OCI-LY3 (cell line): ENCODE data around the gene LSR.

ENCODE experiments used
- H2AFZ ChIP-seq: fragments of 200-600, 300-600 bp; shearing (Covaris generic); 2 replicates; pipeline ENCODE4 v1.6.0; 2014; ENCODE audit warnings: antibody characterized with exemption, low read depth, low read length
- H3K27ac ChIP-seq: fragments of 200-600, 300-600 bp; sonication (generic); 2 replicates; pipeline ENCODE4 v1.5.1; 2014; ENCODE audit warnings: mild to moderate bottlenecking, low read length, moderate library complexity, mixed read lengths
- H3K27me3 ChIP-seq: fragments of 200-600, 300-600 bp; sonication (generic); 2 replicates; pipeline ENCODE4 v1.6.1; 2014; ENCODE audit warnings: low read depth, low read length, mixed read lengths
- H3K36me3 ChIP-seq: fragments of 200-600, 300-600 bp; sonication (generic); replicated peaks from 2 replicates; pipeline ENCODE3; 2014; ENCODE audit warnings: low read depth, low read length, mixed read lengths
- H3K4me1 ChIP-seq: fragments of 300-600, 200-600 bp; sonication (generic); 2 replicates; pipeline ENCODE4 v1.6.1; 2014; ENCODE audit warnings: low read length, mixed read lengths
- H3K4me2 ChIP-seq: fragments of 200-600, 300-600 bp; sonication (generic); 2 replicates; pipeline ENCODE4 v1.6.1; 2014; ENCODE audit warnings: low read length, mixed read lengths
- H3K4me3 ChIP-seq: fragments of 300-600, 200-600 bp; sonication (generic); 2 replicates; pipeline ENCODE4 v1.5.1; 2014; ENCODE audit warnings: antibody characterized with exemption, mild to moderate bottlenecking, low read length, moderate library complexity
- H3K79me2 ChIP-seq: fragments of 300-600, 200-600 bp; shearing (Covaris generic); 2 replicates; pipeline ENCODE4 v1.6.1; 2014; ENCODE audit warnings: mild to moderate bottlenecking, low read length, mixed read lengths
- H3K9ac ChIP-seq: fragments of 300-600, 200-600 bp; shearing (Covaris generic); 2 replicates; pipeline ENCODE4 v1.6.0; 2014; ENCODE audit warnings: mild to moderate bottlenecking, low read length, moderate library complexity
- H3K9me3 ChIP-seq: fragments of 200-600, 300-600 bp; shearing (Covaris generic); 2 replicates; pipeline ENCODE4 v1.6.1; 2014; ENCODE audit warnings: low read length, mixed read lengths; ENCODE audit not compliant: insufficient read depth
- H4K20me1 ChIP-seq: fragments of 200-600, 300-600 bp; sonication (generic); 2 replicates; pipeline ENCODE4 v1.6.1; 2016; ENCODE audit warnings: low read length, mixed read lengths; ENCODE audit not compliant: insufficient read depth
- EZH2phosphoT487 ChIP-seq: fragments of 200-600 bp; shearing (Covaris generic); IDR thresholded peaks from 2 replicates; pipeline ENCODE4 v1.6.1; 2018; ENCODE audit warnings: antibody characterized with exemption, mixed run types, low read depth
- TF ChIP-seq, protein P1 (sequence below): fragments of 200-600, 300-600 bp; sonication (generic); IDR thresholded peaks from 2 replicates; pipeline ENCODE4 v1.5.1; 2014; ENCODE audit warnings: antibody characterized with exemption, low read length, low read depth

The LSR gene

DNA sequence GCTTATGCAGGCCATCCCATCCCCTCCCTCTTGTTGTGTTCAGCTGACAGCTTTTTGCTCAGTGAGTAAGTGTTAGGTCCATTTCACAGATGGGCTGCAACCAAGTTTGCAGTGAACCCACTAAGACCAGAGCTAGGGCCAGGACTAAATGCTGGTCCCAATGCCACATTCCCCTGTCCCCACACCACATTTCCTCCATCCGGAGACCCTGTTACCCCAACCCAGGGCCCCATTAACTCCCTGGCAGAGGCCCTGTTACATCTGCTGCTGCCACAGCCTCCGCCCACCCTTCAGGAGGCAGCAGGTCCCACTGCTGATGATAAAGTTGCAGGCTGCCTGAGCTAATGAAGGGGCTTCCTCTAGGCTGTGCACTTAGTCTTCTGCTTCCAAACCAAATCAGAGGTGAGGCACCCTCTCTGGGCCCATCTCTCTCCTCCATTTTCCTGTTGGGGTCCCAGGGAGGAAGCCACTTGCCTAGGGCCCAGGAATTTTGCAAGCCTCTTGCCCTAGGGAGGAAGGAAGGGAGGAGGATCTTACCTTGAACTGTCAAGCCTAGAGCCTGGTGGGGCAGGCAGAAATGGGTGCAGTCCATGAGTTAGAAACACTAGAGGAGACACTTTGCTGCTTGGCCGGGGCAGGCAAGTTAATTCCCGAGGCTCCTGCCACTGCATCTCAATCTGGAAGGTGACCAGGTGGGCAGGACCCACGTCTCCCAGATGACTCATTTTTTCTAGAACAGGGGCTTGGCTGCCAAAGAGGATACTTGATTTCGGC, 16.5 kb downstream of the LSR start:
- no peak overlapping the region for H3K9ac ChIP-seq

GRCh38 chr19:35265900-35266519, 17.2 kb downstream of the LSR start:
- TF ChIP-seq EZH2phosphoT487, result no peak
- TF ChIP-seq, protein P1, sequence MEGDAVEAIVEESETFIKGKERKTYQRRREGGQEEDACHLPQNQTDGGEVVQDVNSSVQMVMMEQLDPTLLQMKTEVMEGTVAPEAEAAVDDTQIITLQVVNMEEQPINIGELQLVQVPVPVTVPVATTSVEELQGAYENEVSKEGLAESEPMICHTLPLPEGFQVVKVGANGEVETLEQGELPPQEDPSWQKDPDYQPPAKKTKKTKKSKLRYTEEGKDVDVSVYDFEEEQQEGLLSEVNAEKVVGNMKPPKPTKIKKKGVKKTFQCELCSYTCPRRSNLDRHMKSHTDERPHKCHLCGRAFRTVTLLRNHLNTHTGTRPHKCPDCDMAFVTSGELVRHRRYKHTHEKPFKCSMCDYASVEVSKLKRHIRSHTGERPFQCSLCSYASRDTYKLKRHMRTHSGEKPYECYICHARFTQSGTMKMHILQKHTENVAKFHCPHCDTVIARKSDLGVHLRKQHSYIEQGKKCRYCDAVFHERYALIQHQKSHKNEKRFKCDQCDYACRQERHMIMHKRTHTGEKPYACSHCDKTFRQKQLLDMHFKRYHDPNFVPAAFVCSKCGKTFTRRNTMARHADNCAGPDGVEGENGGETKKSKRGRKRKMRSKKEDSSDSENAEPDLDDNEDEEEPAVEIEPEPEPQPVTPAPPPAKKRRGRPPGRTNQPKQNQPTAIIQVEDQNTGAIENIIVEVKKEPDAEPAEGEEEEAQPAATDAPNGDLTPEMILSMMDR, result no peak
- H3K9ac ChIP-seq, result no peak overlapping the region
- H4K20me1 ChIP-seq, result no peaks in the 10 kb centered on the region
- H3K27ac ChIP-seq, result no peak overlapping the region
- H3K79me2 ChIP-seq, result peaks cover 18% of the 10 kb centered on the region
- peaks cover 19% of the 10 kb centered on the region for H3K4me1 ChIP-seq
- no peak overlapping the region for H2AFZ ChIP-seq
- H3K4me3 ChIP-seq, result no peak overlapping the region
- no peak overlapping the region for H3K4me2 ChIP-seq
- H3K27me3 ChIP-seq, result no peaks in the 10 kb centered on the region
- H3K36me3 ChIP-seq, result peaks cover 14% of the 10 kb centered on the region
- no peaks in the 10 kb centered on the region for H3K9me3 ChIP-seq

More for the DNA sequence above, 16.5 kb downstream of the LSR start:
- Histone ChIP-seq H3K79me2 (peaks cover 18% of the 10 kb centered on the region), H3K27me3 (no peaks in the 10 kb centered on the region), H4K20me1 (no peaks in the 10 kb centered on the region), H3K4me2 (no peak overlapping the region), H3K27ac (no peak overlapping the region), H3K9me3 (no peaks in the 10 kb centered on the region), H2AFZ (no peak overlapping the region), H3K36me3 (peaks cover 7% of the 10 kb centered on the region), H3K4me3 (no peak overlapping the region), H3K4me1 (peaks cover 15% of the 10 kb centered on the region)
- no peak for TF ChIP-seq EZH2phosphoT487
- TF ChIP-seq, protein P1, result no peak

- H3K9ac ChIP-seq, result peak overlapping the region; percentile 98
- H3K36me3 ChIP-seq, result peaks cover 21% of the 10 kb centered on the region
- no peak overlapping the region for H2AFZ ChIP-seq
- H3K27me3 ChIP-seq, result no peaks in the 10 kb centered on the region
- H4K20me1 ChIP-seq, result no peaks in the 10 kb centered on the region
- peaks cover 26% of the 10 kb centered on the region for H3K4me1 ChIP-seq
- TF ChIP-seq, protein P1, result no peak
- H3K4me3 ChIP-seq, result peak overlapping the region; percentile 90
- peak overlapping the region; percentile 73 for H3K27ac ChIP-seq
- peaks cover 18% of the 10 kb centered on the region for H3K79me2 ChIP-seq
- no peaks in the 10 kb centered on the region for H3K9me3 ChIP-seq
- H3K4me2 ChIP-seq, result peak overlapping the region; percentile 82
These were observed 17.9 kb downstream of the LSR start for GRCh38 chr19:35266520-35267352.
